Fibroblast of upper back skin (primary cell): ENCODE measurements around the gene CLIP3.
"Not testable (repeated sequence)": the region's sequence is repeated elsewhere in the genome, so short reads cannot be mapped to it uniquely, and the experiment has no call there.

Experiments used
- DNase-seq: peaks from one replicate; pipeline ENCODE4 v3.0.0-alpha.2; 2013

CLIP3 gene

GRCh38 chr19:36008336-36008978, 24.2 kb downstream of the CLIP3 start, which contains the start of gene SYNE4:
SYNE4 (minus strand) TSS chr19:36008813; CDS start chr19:36008681, 132 bp downstream.
- DNase-seq = no peak

GRCh38 chr19:36006955-36007354, 25.7 kb downstream of the CLIP3 start:
- no peak for DNase-seq

- DNase-seq = no peak
Measured at GRCh38 chr19:36003284-36003683, 29.4 kb downstream of the CLIP3 start.

GRCh38 chr19:36001605-36002004, 31.1 kb downstream of the CLIP3 start:
- no peak for DNase-seq

- DNase-seq = no peak
Measured at GRCh38 chr19:35996777-35997176, 35.9 kb downstream of the CLIP3 start.

GRCh38 chr19:35995048-35995993, 37.4 kb downstream of the CLIP3 start, which contains the start of gene SDHAF1:
SDHAF1 (plus strand) TSS chr19:35995188; CDS start chr19:35995275, 87 bp downstream.
- peak; percentile 90 for DNase-seq

- DNase-seq = no peak
Measured at GRCh38 chr19:35993923-35994598, 38.6 kb downstream of the CLIP3 start.

GRCh38 chr19:35992907-35993765, 39.5 kb downstream of the CLIP3 start:
- DNase-seq = no peak

- DNase-seq = peak; percentile 14
Measured at GRCh38 chr19:35991731-35992450, 40.8 kb downstream of the CLIP3 start.

- no peak for DNase-seq
Measured at GRCh38 chr19:35990771-35991730, 41.6 kb downstream of the CLIP3 start.

GRCh38 chr19:35990156-35990555, 42.5 kb downstream of the CLIP3 start:
- DNase-seq = no peak

GRCh38 chr19:35988824-35989223, 43.8 kb downstream of the CLIP3 start:
- DNase-seq = no peak

- no peak for DNase-seq
Measured at GRCh38 chr19:35987571-35987896, 45.1 kb downstream of the CLIP3 start.

- no peak for DNase-seq
Measured at GRCh38 chr19:35986664-35987570, 45.8 kb downstream of the CLIP3 start.

- DNase-seq = no peak
Measured at GRCh38 chr19:35986111-35986510, 46.6 kb downstream of the CLIP3 start.

GRCh38 chr19:35983177-35983576, 49.5 kb downstream of the CLIP3 start:
- DNase-seq = no peak

GRCh38 chr19:35980997-35981396, 51.7 kb downstream of the CLIP3 start:
- DNase-seq = not testable (repeated sequence)

- DNase-seq = no peak
Measured at GRCh38 chr19:35978832-35979365, 53.8 kb downstream of the CLIP3 start.

- no peak for DNase-seq
Measured at GRCh38 chr19:35978271-35978670, 54.4 kb downstream of the CLIP3 start.
